GM23338 (cell line): ENCODE measurements around the gene TRIM14.

ENCODE experiments used
- CREB1 ChIP-seq: fragments of 250-450 bp; sonication (Bioruptor Pico); IDR thresholded peaks from 2 replicates; pipeline ENCODE4 v1.5.0; 2020; ENCODE audit warnings: low read depth, mild to moderate bottlenecking, moderate library complexity
- CTCF ChIP-seq, 2 experiments: fragments of 200-600 bp in 1 of 2; sonication (generic) in 1 of 2; conservative IDR thresholded peaks; 2 replicates each; pipeline versions ENCODE4 v1.5.1 to v1.6.1; 2016 to 2017; ENCODE audit warnings: antibody characterized with exemption in 2 of 2, low read depth in 2 of 2, mild to moderate bottlenecking in 2 of 2, moderate library complexity in 1 of 2
- ETS1 ChIP-seq: IDR thresholded peaks from 2 replicates; pipeline ENCODE4 v1.6.1; 2016; ENCODE audit warnings: antibody characterized with exemption
- EZH2 ChIP-seq: fragments of 200-600 bp; sonication (generic); IDR thresholded peaks from one replicate; pipeline ENCODE4 v1.8.0; 2017; ENCODE audit warnings: antibody characterized with exemption, mild to moderate bottlenecking, low read depth; ENCODE audit not compliant: unreplicated experiment
- EZH2phosphoT487 ChIP-seq: fragments of 200-600 bp; sonication (generic); IDR thresholded peaks from one replicate; pipeline ENCODE4 v1.8.1; 2018; ENCODE audit warnings: antibody characterized with exemption; ENCODE audit not compliant: unreplicated experiment
- POLR2AphosphoS5 ChIP-seq: IDR thresholded peaks from 2 replicates; pipeline ENCODE4 v1.6.1; 2016; ENCODE audit warnings: antibody characterized with exemption, low read depth
- TF ChIP-seq, protein P1 (sequence below): IDR thresholded peaks from one replicate; pipeline ENCODE4 v1.6.1; 2018; ENCODE audit warnings: antibody characterized with exemption; ENCODE audit not compliant: unreplicated experiment
- TF ChIP-seq, protein P2 (sequence below): fragments of 250-450 bp; sonication (Bioruptor Pico); IDR thresholded peaks from 2 replicates; pipeline ENCODE4 v1.5.0; 2020; ENCODE audit warnings: mild to moderate bottlenecking, moderate library complexity

DNA sequence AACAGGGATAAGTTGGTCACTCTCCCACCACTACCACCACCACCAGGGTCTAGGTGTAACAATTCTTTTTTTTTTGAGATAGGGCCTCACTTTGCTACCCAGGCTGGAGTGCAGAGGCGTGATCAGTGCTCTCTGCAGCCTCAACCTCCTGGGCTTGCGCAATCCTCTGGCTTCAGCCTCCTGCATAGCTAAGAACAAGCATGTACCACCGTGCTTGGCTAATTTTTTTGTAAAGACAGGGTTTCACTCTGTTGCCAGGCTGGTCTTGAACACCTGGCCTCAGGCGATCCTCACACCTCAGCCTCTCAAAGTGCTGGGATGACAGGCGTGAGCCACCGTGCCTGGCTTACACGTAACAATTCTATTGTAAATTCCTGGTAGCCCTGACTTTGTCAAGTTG, 45.9 kb upstream of the TRIM14 start:
- TF ChIP-seq CTCF (conservative IDR thresholded peaks at IDR 0.05; ENCODE audit: low read depth in 2 of 2) (no peak), EZH2phosphoT487 (no peak), POLR2AphosphoS5 (no peak), CREB1 (CRISPR knock-in tag) (no peak), ETS1 (no peak), EZH2 (no peak)
- TF ChIP-seq, protein P1, sequence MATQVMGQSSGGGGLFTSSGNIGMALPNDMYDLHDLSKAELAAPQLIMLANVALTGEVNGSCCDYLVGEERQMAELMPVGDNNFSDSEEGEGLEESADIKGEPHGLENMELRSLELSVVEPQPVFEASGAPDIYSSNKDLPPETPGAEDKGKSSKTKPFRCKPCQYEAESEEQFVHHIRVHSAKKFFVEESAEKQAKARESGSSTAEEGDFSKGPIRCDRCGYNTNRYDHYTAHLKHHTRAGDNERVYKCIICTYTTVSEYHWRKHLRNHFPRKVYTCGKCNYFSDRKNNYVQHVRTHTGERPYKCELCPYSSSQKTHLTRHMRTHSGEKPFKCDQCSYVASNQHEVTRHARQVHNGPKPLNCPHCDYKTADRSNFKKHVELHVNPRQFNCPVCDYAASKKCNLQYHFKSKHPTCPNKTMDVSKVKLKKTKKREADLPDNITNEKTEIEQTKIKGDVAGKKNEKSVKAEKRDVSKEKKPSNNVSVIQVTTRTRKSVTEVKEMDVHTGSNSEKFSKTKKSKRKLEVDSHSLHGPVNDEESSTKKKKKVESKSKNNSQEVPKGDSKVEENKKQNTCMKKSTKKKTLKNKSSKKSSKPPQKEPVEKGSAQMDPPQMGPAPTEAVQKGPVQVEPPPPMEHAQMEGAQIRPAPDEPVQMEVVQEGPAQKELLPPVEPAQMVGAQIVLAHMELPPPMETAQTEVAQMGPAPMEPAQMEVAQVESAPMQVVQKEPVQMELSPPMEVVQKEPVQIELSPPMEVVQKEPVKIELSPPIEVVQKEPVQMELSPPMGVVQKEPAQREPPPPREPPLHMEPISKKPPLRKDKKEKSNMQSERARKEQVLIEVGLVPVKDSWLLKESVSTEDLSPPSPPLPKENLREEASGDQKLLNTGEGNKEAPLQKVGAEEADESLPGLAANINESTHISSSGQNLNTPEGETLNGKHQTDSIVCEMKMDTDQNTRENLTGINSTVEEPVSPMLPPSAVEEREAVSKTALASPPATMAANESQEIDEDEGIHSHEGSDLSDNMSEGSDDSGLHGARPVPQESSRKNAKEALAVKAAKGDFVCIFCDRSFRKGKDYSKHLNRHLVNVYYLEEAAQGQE, result no peak
- TF ChIP-seq, protein P2, sequence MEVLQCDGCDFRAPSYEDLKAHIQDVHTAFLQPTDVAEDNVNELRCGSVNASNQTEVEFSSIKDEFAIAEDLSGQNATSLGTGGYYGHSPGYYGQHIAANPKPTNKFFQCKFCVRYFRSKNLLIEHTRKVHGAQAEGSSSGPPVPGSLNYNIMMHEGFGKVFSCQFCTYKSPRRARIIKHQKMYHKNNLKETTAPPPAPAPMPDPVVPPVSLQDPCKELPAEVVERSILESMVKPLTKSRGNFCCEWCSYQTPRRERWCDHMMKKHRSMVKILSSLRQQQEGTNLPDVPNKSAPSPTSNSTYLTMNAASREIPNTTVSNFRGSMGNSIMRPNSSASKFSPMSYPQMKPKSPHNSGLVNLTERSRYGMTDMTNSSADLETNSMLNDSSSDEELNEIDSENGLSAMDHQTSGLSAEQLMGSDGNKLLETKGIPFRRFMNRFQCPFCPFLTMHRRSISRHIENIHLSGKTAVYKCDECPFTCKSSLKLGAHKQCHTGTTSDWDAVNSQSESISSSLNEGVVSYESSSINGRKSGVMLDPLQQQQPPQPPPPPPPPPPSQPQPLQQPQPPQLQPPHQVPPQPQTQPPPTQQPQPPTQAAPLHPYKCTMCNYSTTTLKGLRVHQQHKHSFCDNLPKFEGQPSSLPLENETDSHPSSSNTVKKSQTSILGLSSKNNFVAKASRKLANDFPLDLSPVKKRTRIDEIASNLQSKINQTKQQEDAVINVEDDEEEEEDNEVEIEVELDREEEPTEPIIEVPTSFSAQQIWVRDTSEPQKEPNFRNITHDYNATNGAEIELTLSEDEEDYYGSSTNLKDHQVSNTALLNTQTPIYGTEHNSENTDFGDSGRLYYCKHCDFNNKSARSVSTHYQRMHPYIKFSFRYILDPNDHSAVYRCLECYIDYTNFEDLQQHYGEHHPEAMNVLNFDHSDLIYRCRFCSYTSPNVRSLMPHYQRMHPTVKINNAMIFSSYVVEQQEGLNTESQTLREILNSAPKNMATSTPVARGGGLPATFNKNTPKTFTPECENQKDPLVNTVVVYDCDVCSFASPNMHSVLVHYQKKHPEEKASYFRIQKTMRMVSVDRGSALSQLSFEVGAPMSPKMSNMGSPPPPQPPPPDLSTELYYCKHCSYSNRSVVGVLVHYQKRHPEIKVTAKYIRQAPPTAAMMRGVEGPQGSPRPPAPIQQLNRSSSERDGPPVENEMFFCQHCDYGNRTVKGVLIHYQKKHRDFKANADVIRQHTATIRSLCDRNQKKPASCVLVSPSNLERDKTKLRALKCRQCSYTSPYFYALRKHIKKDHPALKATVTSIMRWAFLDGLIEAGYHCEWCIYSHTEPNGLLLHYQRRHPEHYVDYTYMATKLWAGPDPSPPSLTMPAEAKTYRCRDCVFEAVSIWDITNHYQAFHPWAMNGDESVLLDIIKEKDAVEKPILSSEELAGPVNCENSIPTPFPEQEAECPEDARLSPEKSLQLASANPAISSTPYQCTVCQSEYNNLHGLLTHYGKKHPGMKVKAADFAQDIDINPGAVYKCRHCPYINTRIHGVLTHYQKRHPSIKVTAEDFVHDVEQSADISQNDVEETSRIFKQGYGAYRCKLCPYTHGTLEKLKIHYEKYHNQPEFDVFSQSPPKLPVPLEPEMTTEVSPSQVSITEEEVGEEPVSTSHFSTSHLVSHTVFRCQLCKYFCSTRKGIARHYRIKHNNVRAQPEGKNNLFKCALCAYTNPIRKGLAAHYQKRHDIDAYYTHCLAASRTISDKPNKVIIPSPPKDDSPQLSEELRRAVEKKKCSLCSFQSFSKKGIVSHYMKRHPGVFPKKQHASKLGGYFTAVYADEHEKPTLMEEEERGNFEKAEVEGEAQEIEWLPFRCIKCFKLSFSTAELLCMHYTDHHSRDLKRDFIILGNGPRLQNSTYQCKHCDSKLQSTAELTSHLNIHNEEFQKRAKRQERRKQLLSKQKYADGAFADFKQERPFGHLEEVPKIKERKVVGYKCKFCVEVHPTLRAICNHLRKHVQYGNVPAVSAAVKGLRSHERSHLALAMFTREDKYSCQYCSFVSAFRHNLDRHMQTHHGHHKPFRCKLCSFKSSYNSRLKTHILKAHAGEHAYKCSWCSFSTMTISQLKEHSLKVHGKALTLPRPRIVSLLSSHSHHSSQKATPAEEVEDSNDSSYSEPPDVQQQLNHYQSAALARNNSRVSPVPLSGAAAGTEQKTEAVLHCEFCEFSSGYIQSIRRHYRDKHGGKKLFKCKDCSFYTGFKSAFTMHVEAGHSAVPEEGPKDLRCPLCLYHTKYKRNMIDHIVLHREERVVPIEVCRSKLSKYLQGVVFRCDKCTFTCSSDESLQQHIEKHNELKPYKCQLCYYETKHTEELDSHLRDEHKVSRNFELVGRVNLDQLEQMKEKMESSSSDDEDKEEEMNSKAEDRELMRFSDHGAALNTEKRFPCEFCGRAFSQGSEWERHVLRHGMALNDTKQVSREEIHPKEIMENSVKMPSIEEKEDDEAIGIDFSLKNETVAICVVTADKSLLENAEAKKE (CRISPR knock-in tag), result no peak
